ENCODE results near the gene CDH6.

CDH6 gene

GRCh38 chr5:31365776-31366175 is 172.3 kb downstream of the CDH6 start:
- TF ChIP-seq TAF1 (IDR thresholded peaks at IDR 0.05; ENCODE audit: low read depth), result no peak
- TF ChIP-seq EP300 (IDR thresholded peaks at IDR 0.05; ENCODE audit: borderline replicate concordance), result no peak

GRCh38 chr5:31366941-31367340 is 173.5 kb downstream of the CDH6 start:
- TF ChIP-seq RAD21 (IDR thresholded peaks at IDR 0.05; ENCODE audit: low read depth) (no peak), YY1 (IDR thresholded peaks at IDR 0.05; ENCODE audit: low read depth) (no peak), EP300 (IDR thresholded peaks at IDR 0.05; ENCODE audit: borderline replicate concordance) (no peak), NFIC (IDR thresholded peaks at IDR 0.05) (no peak), USF1 (IDR thresholded peaks at IDR 0.05) (no peak), TCF12 (IDR thresholded peaks at IDR 0.05; ENCODE audit: low read depth) (no peak), MAX (IDR thresholded peaks at IDR 0.05) (no peak), ZBTB7A (IDR thresholded peaks at IDR 0.05; ENCODE audit: low read depth) (no peak)

- TF ChIP-seq EGR1 (IDR thresholded peaks at IDR 0.05) (no peak), USF1 (IDR thresholded peaks at IDR 0.05) (no peak)
Measured at GRCh38 chr5:31372124-31372523, 178.6 kb downstream of the CDH6 start.

GRCh38 chr5:31375999-31376720 is 182.7 kb downstream of the CDH6 start:
- TF ChIP-seq TEAD4 (IDR thresholded peaks at IDR 0.05) (no peak), CREB1 (IDR thresholded peaks at IDR 0.05; ENCODE audit: low read depth) (no peak), FOXM1 (IDR thresholded peaks at IDR 0.05; ENCODE audit: borderline replicate concordance, low read depth) (no peak), EGR1 (IDR thresholded peaks at IDR 0.05) (no peak), USF1 (IDR thresholded peaks at IDR 0.05) (no peak), YY1 (IDR thresholded peaks at IDR 0.05; ENCODE audit: low read depth) (no peak), EP300 (IDR thresholded peaks at IDR 0.05; ENCODE audit: borderline replicate concordance) (no peak), RAD21 (IDR thresholded peaks at IDR 0.05; ENCODE audit: low read depth) (no peak), TAF1 (IDR thresholded peaks at IDR 0.05; ENCODE audit: low read depth) (no peak), REST (IDR thresholded peaks at IDR 0.05; ENCODE audit: low read depth) (no peak), ZBTB7A (IDR thresholded peaks at IDR 0.05; ENCODE audit: low read depth) (no peak), TCF12 (IDR thresholded peaks at IDR 0.05; ENCODE audit: low read depth) (no peak)

GRCh38 chr5:31377274-31377946 is 183.9 kb downstream of the CDH6 start:
- TF ChIP-seq NFIC (IDR thresholded peaks at IDR 0.05), result no peak
- no peak for TF ChIP-seq USF1 (IDR thresholded peaks at IDR 0.05)
- no peak for TF ChIP-seq YY1 (IDR thresholded peaks at IDR 0.05; ENCODE audit: low read depth)
- TF ChIP-seq EGR1 (IDR thresholded peaks at IDR 0.05), result no peak
- no peak for TF ChIP-seq RAD21 (IDR thresholded peaks at IDR 0.05; ENCODE audit: low read depth)
- no peak for TF ChIP-seq MAX (IDR thresholded peaks at IDR 0.05)
- TF ChIP-seq CEBPB (IDR thresholded peaks at IDR 0.05), result no peak
- no peak for TF ChIP-seq REST (IDR thresholded peaks at IDR 0.05; ENCODE audit: low read depth)

- TF ChIP-seq TCF12 (IDR thresholded peaks at IDR 0.05; ENCODE audit: low read depth) (no peak), FOXM1 (IDR thresholded peaks at IDR 0.05; ENCODE audit: borderline replicate concordance, low read depth) (no peak), NFIC (IDR thresholded peaks at IDR 0.05) (no peak), MAX (IDR thresholded peaks at IDR 0.05) (no peak)
Measured at GRCh38 chr5:31378136-31378535, 184.7 kb downstream of the CDH6 start.

All from Ishikawa (cell line).